GM10266 (cell line): Measurements from ENCODE around the gene RASA3.

Experiments used
- DNase-seq: peaks from one replicate; pipeline ENCODE4 v3.0.0; 2012; ENCODE audit errors: extremely low spot score
- CTCF ChIP-seq: IDR thresholded peaks from 2 replicates; pipeline ENCODE4 v1.5.1; 2012; ENCODE audit warnings: mild to moderate bottlenecking, low read depth; ENCODE audit not compliant: control insufficient read depth, insufficient read depth; ENCODE audit errors: missing control alignments

RASA3 gene

GRCh38 chr13:114015969-114016295, 116.5 kb downstream of the RASA3 start:
- DNase-seq = no peak
- TF ChIP-seq CTCF = no peak

DNA sequence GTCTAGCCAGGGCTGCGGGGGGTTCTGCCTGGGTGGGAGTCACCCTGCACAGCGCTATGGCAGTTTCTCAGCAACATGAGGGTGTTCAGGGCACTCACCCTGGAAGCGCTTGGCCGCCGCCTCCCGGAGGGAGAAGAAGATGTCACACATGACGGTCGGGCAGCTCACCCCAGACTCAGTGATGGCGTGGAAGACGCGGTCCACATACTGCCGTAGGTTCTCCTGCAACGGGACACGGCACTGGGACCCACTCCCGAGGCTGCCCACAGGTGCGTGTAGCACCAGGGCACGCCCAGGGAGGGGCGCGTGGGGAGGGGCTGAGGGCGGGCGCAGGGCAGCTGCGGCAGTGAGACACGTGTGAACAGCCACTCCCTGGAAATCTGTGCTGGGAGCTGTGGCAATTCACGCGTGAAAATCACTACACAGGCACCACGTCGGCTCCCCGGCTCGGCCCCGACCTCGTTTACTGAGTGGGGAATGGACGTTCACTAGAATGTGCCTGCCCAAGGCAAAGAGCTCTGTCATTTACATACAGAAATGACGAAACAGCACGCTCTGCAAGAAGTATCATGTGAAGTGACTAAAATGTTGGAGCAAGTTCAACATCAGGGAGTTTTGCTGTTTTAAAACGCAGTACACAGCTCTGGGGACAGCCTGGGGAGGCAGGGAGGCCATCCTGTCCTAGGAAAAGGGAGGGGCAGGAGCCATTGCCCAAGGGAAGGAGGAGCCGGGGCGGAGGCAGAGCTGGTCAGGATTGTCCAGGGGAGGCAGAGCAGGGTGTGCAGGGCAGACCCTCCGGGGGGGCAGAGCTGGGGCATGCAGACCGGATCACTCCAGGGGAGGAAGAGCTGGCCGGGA, 117.1 kb downstream of the RASA3 start:
- TF ChIP-seq CTCF = no peak
- no peak for DNase-seq

GRCh38 chr13:114013952-114014629, 118.3 kb downstream of the RASA3 start:
- no peak for DNase-seq
- no peak for TF ChIP-seq CTCF

DNA sequence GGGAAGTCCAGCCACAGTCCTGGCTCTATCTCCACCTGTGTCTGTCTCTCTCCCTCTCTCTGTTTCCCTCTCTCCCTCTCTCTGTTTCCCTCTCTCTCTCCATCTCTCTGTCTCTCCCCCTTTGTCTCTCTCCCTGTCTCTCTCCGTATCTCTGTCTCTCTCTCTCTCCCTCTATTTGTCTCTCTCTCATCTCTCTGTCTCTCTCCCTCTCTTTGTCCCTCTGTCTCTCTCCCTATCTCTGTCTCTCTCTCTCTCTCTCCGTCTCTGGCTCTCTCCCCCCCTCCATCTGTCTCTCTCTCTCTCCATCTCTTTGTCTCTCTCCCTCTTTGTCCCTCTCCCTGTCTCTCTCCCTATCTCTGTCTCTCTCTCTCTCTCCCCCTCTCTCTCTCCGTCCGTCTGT, 119.1 kb downstream of the RASA3 start:
- no peak for DNase-seq
- TF ChIP-seq CTCF = no peak

GRCh38 chr13:114012921-114013320, 119.5 kb downstream of the RASA3 start:
- TF ChIP-seq CTCF = no peak
- DNase-seq = no peak

GRCh38 chr13:114012141-114012540, 120.3 kb downstream of the RASA3 start:
- TF ChIP-seq CTCF = no peak
- no peak for DNase-seq

GRCh38 chr13:114011226-114011625, 121.2 kb downstream of the RASA3 start:
- DNase-seq = no peak
- no peak for TF ChIP-seq CTCF
